Measurements from ENCODE around the gene LAMP2.
"Not testable (repeated sequence)": the region's sequence is repeated elsewhere in the genome, so short reads cannot be mapped to it uniquely, and the experiment has no call there.

LAMP2 gene

GRCh38 chrX:120468825-120469525, at the start of gene LAMP2:
LAMP2 (minus strand) TSS chrX:120469296; CDS start chrX:120469169, 127 bp downstream.
- DNase-seq, result peak; percentile 75

- DNase-seq, result no peak
Measured at GRCh38 chrX:120517936-120518335, 48.8 kb upstream of the LAMP2 start.

GRCh38 chrX:120514236-120514635, 45.1 kb upstream of the LAMP2 start:
- no peak for DNase-seq

- DNase-seq, result no peak
Measured at GRCh38 chrX:120512627-120513026, 43.5 kb upstream of the LAMP2 start.

GRCh38 chrX:120512222-120512621, 43.1 kb upstream of the LAMP2 start:
- DNase-seq, result no peak

- no peak for DNase-seq
Measured at GRCh38 chrX:120504569-120504968, 35.5 kb upstream of the LAMP2 start.

- no peak for DNase-seq
Measured at GRCh38 chrX:120499301-120500072, 30.4 kb upstream of the LAMP2 start.

GRCh38 chrX:120490119-120490518, 21.0 kb upstream of the LAMP2 start:
- not testable (repeated sequence) for DNase-seq

- DNase-seq, result no peak
Measured at GRCh38 chrX:120486786-120487185, 17.7 kb upstream of the LAMP2 start.

GRCh38 chrX:120485638-120486520, 16.8 kb upstream of the LAMP2 start:
- peak; percentile 86 for DNase-seq

GRCh38 chrX:120485315-120485637, 16.2 kb upstream of the LAMP2 start:
- no peak for DNase-seq

GRCh38 chrX:120477453-120477852, 8.4 kb upstream of the LAMP2 start:
- DNase-seq, result no peak

GRCh38 chrX:120476714-120477113, 7.6 kb upstream of the LAMP2 start:
- no peak for DNase-seq

GRCh38 chrX:120475447-120475846, 6.4 kb upstream of the LAMP2 start:
- not testable (repeated sequence) for DNase-seq

- no peak for DNase-seq
Measured at GRCh38 chrX:120474085-120474484, 5.0 kb upstream of the LAMP2 start.

GRCh38 chrX:120469657-120470056, 561 bp upstream of the LAMP2 start:
- not testable (repeated sequence) for DNase-seq

GRCh38 chrX:120468479-120468824, 644 bp downstream of the LAMP2 start:
- no peak for DNase-seq

GRCh38 chrX:120468071-120468470, 1.0 kb downstream of the LAMP2 start:
- DNase-seq, result no peak

- no peak for DNase-seq
Measured at GRCh38 chrX:120464411-120464810, 4.7 kb downstream of the LAMP2 start.

GRCh38 chrX:120463241-120463640, 5.9 kb downstream of the LAMP2 start:
- DNase-seq, result no peak

GRCh38 chrX:120462370-120462769, 6.7 kb downstream of the LAMP2 start:
- no peak for DNase-seq

GRCh38 chrX:120459309-120459708, 9.8 kb downstream of the LAMP2 start:
- DNase-seq, result no peak

- no peak for DNase-seq
Measured at GRCh38 chrX:120457766-120458180, 11.3 kb downstream of the LAMP2 start.

GRCh38 chrX:120456973-120457372, 12.1 kb downstream of the LAMP2 start:
- DNase-seq, result no peak

Data from NCI-H526 treated with DMSO at 0.1 percent for 48 hours (cell line).